Keratinocyte (primary cell): ENCODE data around the gene ENTHD1. TPM values are rescaled to one million over a fixed set of nuclear protein-coding genes. Genes with fewer than 3 reads are reported as not detected.

Source experiments
- DNase-seq: peaks from one replicate; pipeline ENCODE4 v3.0.0-alpha.2; 2011; ENCODE audit warnings: low read depth, missing footprints, low spot score
- FAIRE-seq: peaks from 2 replicates; lab custom pipeline; 2011; peaks lifted over from hg19 to GRCh38; lab: Jason Lieb, UNC
- H2AFZ ChIP-seq: 2 replicates; pipeline ENCODE4 v1.6.0; 2012; ENCODE audit warnings: low read length, control low read depth, inconsistent platforms; ENCODE audit not compliant: control insufficient read depth
- H3K27ac ChIP-seq: 2 replicates; pipeline ENCODE4 v1.5.1; 2011; ENCODE audit warnings: low read length; ENCODE audit not compliant: control insufficient read depth, insufficient read depth
- H3K27me3 ChIP-seq: 3 replicates; pipeline ENCODE4 v1.6.0; 2011; ENCODE audit warnings: low read length; ENCODE audit not compliant: control insufficient read depth, insufficient read depth; ENCODE audit errors: extremely low read depth
- H3K36me3 ChIP-seq, 2 experiments: 2 replicates in 1 of 2; 3 replicates in 1 of 2; pipeline ENCODE4 v1.5.1; 2011; ENCODE audit warnings: low read length in 2 of 2, mild to moderate bottlenecking in 1 of 2; ENCODE audit not compliant: control insufficient read depth in 2 of 2, insufficient read depth in 2 of 2; ENCODE audit errors: extremely low read depth in 1 of 2
- H3K4me1 ChIP-seq: 3 replicates; pipeline ENCODE4 v1.5.1; 2011; ENCODE audit warnings: low read length; ENCODE audit not compliant: control insufficient read depth, insufficient read depth; ENCODE audit errors: extremely low read depth
- H3K4me2 ChIP-seq: 3 replicates; pipeline ENCODE4 v1.6.0; 2011; ENCODE audit warnings: low read depth, low read length; ENCODE audit not compliant: control insufficient read depth, insufficient read depth; ENCODE audit errors: extremely low read depth
- H3K4me3 ChIP-seq, 3 experiments: fragments of 200-600 bp in 1 of 3; sonication (generic) in 1 of 3; 2 replicates in 2 of 3; 3 replicates in 1 of 3; pipeline ENCODE4 v1.5.1; 2011 to 2016; ENCODE audit warnings: low read length in 3 of 3, mild to moderate bottlenecking in 3 of 3, control low read depth in 2 of 3, inconsistent platforms in 1 of 3, low read depth in 1 of 3, mixed read lengths in 1 of 3, mixed run types in 1 of 3, moderate library complexity in 1 of 3; ENCODE audit not compliant: control insufficient read depth in 2 of 3, insufficient read depth in 2 of 3; ENCODE audit errors: extremely low read depth in 1 of 3
- H3K79me2 ChIP-seq: 2 replicates; pipeline ENCODE4 v1.6.0; 2012; ENCODE audit warnings: low read length; ENCODE audit not compliant: control insufficient read depth, insufficient read depth
- H3K9ac ChIP-seq: 3 replicates; pipeline ENCODE4 v1.6.0; 2011; ENCODE audit warnings: low read length; ENCODE audit not compliant: control insufficient read depth, insufficient read depth; ENCODE audit errors: extremely low read depth
- H3K9me1 ChIP-seq: 3 replicates; pipeline ENCODE4 v1.6.0; 2011; ENCODE audit warnings: low read length; ENCODE audit not compliant: control insufficient read depth, insufficient read depth; ENCODE audit errors: extremely low read depth
- H3K9me3 ChIP-seq: 2 replicates; pipeline ENCODE4 v1.5.1; 2012; ENCODE audit warnings: low read depth, low read length; ENCODE audit not compliant: control insufficient read depth
- H4K20me1 ChIP-seq: 3 replicates; pipeline ENCODE4 v1.6.0; 2011; ENCODE audit warnings: low read length; ENCODE audit not compliant: control insufficient read depth, insufficient read depth; ENCODE audit errors: extremely low read depth
- CTCF ChIP-seq, 3 experiments: IDR thresholded peaks in 1 of 3; conservative IDR thresholded peaks in 1 of 3; optimal IDR thresholded peaks in 1 of 3; 2 replicates in 2 of 3; 3 replicates in 1 of 3; pipeline versions ENCODE3 to v1.5.1; 2011; ENCODE audit warnings: low read length in 3 of 3, mild to moderate bottlenecking in 3 of 3, moderate library complexity in 2 of 3, control low read depth in 1 of 3, inconsistent platforms in 1 of 3; ENCODE audit not compliant: insufficient read depth in 2 of 3; ENCODE audit errors: extremely low read depth in 1 of 3
- EZH2 ChIP-seq: IDR thresholded peaks from one replicate; pipeline ENCODE4 v1.6.1; 2012; ENCODE audit warnings: inconsistent platforms, mild to moderate bottlenecking, low read length, moderate library complexity
- dilution Hi-C: fragments of 300-500 bp; cut with MboI; formaldehyde crosslinking; loops from one replicate; pipeline ENCODE4 v1.7.0; 2020; ENCODE audit warnings: low sequenced_read_pairs; ENCODE audit not compliant: extremely low pct_ligation_motif_present
- polyA plus RNA-seq, 5 experiments: library from polyadenylated mRNA; depleted of rRNA in 3 of 5; stranded (reverse) in 3 of 5; stranded (forward) in 1 of 5; unstranded in 1 of 5; fragments of >200 nt; gene quantifications; 1 replicate in 1 of 5; 2 replicates in 3 of 5; 3 replicates in 1 of 5; pipeline versions ENCODE4 v1.2.1 to v1.2.3, GENCODE V29; 2011 to 2012; ENCODE audit warnings: missing spikeins in 2 of 5, low read depth in 1 of 5, low replicate concordance in 1 of 5

The ENTHD1 gene
- polyA plus RNA-seq, 1 donor (not counting 4 experiments of a cell fraction or from before 2014, with no cell fraction given): not detected

DNA sequence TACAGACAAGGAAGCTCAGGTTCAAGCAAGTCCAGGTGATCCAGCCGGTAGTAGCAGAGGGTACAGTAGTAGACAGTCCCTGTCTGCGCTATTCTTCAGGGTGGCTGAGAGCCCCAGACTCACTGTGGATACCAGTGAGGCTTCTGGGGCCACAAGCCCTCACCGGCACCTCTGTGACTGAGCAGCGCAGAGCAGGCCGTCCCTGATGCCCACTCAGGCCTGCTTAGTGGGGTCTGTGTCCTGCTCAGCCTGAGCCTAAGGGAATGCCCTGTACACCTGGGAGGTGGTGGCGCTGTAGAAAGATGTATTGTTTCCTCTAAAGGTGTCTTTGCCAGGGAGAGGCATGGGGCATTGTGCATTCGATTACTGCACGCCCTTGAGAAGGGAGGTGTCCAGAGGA, 179.2 kb downstream of the ENTHD1 start:
- Histone ChIP-seq H3K27me3 (peaks cover 8% of the 10 kb centered on the region), H2AFZ (no peak overlapping the region), H3K4me3 (no peak overlapping the region), H3K36me3 (no peaks in the 10 kb centered on the region), H3K9ac (no peak overlapping the region), H3K9me1 (no peaks in the 10 kb centered on the region), H3K4me2 (no peak overlapping the region), H4K20me1 (no peaks in the 10 kb centered on the region), H3K4me1 (no peaks in the 10 kb centered on the region), H3K9me3 (no peaks in the 10 kb centered on the region), H3K27ac (no peak overlapping the region), H3K79me2 (no peaks in the 10 kb centered on the region)
- no peak for FAIRE-seq
- DNase-seq: no peak
- dilution Hi-C loops: no loop called here
- TF ChIP-seq EZH2 (no peak), CTCF (optimal IDR thresholded peaks at IDR 0.05 in 1 of 3, IDR thresholded peaks at IDR 0.05 in 1 of 3, conservative IDR thresholded peaks at IDR 0.05 in 1 of 3; ENCODE audit: extremely low read depth in 1 of 3, insufficient read depth in 2 of 3, low read length in 3 of 3) (no peak)

GRCh38 chr22:39713799-39714290, 179.7 kb downstream of the ENTHD1 start:
- Histone ChIP-seq H3K4me3 (no peak overlapping the region), H3K36me3 (no peaks in the 10 kb centered on the region), H3K79me2 (no peaks in the 10 kb centered on the region), H4K20me1 (no peaks in the 10 kb centered on the region), H3K9me1 (no peaks in the 10 kb centered on the region), H3K9me3 (no peaks in the 10 kb centered on the region), H3K4me1 (no peaks in the 10 kb centered on the region), H3K27ac (no peak overlapping the region), H3K27me3 (peaks cover 8% of the 10 kb centered on the region), H2AFZ (no peak overlapping the region), H3K9ac (no peak overlapping the region), H3K4me2 (no peak overlapping the region)
- DNase-seq (no peak), FAIRE-seq (no peak)
- dilution Hi-C loops: no loop called here
- TF ChIP-seq CTCF (optimal IDR thresholded peaks at IDR 0.05 in 1 of 3, IDR thresholded peaks at IDR 0.05 in 1 of 3, conservative IDR thresholded peaks at IDR 0.05 in 1 of 3; ENCODE audit: extremely low read depth in 1 of 3, insufficient read depth in 2 of 3, low read length in 3 of 3): no peak
- no peak for TF ChIP-seq EZH2
